Fibroblast of skin of right biceps (primary cell): ENCODE data around the gene HAT1.
"Not testable (repeated sequence)": the region's sequence is repeated elsewhere in the genome, so short reads cannot be mapped to it uniquely, and the experiment has no call there.

Experiments used
- DNase-seq: peaks from one replicate; pipeline ENCODE4 v3.0.0-alpha.2; 2013

HAT1 gene

DNA sequence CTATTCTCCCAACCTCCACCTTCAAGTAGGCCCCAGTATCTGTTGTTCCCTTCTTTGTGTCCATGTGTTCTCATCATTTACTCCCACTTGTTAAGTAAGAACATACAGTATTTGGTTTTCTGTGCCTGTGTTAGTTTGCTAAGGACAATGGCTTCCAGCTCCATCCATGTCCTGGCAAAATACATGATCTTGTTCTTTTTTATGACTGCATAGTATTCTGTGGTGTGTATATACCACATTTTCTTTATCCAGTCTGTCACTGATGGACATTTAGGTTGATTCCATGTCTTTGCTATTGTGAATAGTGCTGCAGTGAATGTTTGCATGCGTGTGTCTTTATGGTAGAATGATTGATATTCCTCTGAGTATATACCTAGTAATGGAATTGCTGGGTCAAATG, 61.7 kb downstream of the HAT1 start:
- DNase-seq = not testable (repeated sequence)

- DNase-seq = no peak
These were observed 62.8 kb downstream of the HAT1 start for GRCh38 chr2:171985076-171985475.

- no peak for DNase-seq
These were observed 64.5 kb downstream of the HAT1 start for GRCh38 chr2:171986778-171987177.

- no peak for DNase-seq
These were observed 68.8 kb downstream of the HAT1 start for GRCh38 chr2:171991027-171991426.

DNA sequence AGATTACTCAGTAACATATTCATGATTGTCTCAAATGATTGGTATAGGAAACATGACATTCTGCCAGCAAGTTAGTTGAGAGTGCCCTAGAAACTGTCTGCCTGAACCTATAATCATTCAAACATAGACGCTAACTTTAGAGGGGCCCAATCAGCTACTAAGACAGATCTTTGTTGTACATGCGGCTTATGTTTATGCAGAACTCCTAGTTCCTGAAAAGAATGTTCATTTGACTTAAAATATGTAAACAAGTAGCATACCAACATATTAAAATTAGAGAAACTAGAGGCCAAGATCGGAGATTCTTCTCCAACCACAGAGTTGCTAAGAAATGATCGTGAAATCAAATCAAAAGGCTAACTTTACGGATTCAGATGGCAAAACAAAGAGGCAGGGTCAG, 73.3 kb downstream of the HAT1 start:
- no peak for DNase-seq

DNA sequence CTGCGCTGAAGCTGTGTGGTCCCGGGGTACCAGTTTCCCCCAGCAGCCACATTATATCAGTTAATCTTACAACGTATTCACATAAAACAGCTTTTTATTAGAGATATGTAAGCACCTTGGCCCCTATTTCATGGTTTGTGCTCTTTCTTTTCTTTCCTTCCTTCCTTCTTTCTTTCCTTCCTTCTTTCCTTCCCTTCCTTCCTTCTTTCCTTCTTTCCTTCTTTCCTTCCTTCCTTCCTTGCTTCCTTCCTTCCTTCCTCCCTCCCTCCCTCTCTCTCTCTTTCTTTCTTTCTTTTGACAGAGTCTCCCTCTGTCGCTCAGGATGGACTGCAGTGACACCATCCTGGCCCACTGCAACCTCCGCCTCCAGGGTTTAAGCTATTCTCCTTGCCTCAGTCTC, 73.8 kb downstream of the HAT1 start:
- no peak for DNase-seq

DNA sequence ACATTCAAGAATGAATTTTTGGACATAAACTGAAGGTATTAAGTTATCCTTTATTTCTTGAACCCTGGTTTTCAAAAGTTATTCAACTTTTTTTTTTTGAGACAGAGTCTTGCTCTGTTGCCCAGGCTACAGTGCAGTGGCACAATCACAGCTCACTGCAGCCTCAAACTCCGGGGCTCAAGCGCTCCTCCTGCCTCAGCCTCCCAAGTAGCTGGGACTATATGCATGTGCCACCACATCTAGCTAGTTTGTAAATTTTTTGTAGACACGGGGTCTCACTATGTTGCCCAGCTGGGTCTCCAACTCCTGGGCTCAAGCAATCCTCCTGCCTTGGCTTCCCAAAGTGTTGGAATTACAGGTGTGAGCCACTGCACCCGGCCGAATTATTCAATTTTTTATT, 74.8 kb downstream of the HAT1 start:
- not testable (repeated sequence) for DNase-seq

DNA sequence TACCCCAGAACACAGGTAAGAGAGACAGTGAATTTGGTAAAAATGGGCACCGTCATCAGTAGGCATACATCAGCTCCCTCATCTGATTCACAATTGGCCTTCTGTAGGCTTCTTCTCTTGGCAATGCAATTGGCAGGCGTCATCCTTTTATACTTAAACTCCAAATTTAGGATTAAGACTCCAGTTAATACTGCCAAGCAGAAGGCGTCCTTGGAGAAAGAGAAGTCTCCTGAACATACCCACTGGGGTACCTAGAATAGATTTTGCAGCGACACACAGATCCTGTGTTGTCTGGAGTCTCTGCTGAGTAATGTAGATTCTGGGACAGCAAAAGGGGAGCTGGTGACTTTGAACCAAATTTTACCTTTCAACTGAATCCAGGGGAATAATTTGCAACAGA, 76.9 kb downstream of the HAT1 start:
- DNase-seq = no peak

- peak; percentile 90 for DNase-seq
These were observed 77.6 kb downstream of the HAT1 start, which contains the start of gene METAP1D for GRCh38 chr2:171999604-172000469. Gene METAP1D (plus strand): TSS chr2:171999953. CDS start chr2:171999970, 17 bp downstream.

DNA sequence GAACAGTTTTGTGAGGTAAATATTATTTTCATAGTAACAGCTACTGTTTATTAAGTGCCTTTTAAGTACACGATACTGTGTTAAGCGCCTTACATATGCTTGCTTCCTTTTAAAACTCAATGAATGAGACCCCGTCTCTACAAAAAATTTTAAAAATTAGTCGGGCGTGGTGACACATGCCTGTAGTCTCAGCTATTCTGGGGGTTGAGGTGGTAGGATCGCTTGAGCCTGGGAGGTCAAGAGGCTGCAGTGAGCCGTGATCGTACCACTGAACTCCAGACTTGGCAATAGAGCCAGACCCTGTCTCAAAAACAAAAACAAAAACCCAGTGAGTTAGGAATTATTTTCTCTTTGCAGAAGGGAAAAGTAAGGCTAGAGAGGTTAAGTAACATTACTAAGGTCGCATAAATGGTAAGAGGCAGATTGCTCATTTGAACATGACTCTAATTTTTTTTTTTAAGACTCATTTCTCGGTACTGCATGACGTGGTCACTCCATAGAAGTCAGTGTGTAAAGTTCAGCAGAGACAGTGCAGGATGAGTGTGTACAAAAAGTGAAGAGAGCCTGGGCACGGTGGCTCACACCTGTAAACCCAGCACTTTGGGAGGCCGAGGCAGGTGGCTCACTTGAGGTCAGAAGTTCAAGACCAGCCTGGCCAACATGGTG, 78.6 kb downstream of the HAT1 start:
- DNase-seq = no peak

DNA sequence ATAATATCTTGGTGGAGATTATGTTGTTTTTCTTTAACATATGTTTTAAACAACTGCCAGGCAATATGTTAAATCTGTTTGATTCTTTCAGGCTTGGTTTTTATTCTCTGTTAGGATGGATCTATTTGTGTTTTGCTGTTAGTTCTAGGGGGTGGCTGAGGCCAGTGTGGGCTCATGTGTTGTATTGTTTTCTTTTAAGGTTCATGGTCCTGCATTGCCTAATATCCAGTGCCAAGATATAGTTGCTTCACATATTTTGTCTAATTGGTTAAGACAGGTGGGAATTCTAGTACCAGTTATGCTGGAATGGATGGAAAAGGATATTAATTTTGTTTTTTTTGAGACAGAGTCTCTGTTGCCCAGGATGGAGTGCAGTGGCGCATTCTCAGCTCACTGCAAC, 85.1 kb downstream of the HAT1 start:
- DNase-seq = no peak

- DNase-seq = no peak
These were observed 87.6 kb downstream of the HAT1 start for GRCh38 chr2:172009823-172010222.

- no peak for DNase-seq
These were observed 89.7 kb downstream of the HAT1 start for GRCh38 chr2:172011812-172012575.

- no peak for DNase-seq
These were observed 90.6 kb downstream of the HAT1 start for GRCh38 chr2:172012677-172013391.

DNA sequence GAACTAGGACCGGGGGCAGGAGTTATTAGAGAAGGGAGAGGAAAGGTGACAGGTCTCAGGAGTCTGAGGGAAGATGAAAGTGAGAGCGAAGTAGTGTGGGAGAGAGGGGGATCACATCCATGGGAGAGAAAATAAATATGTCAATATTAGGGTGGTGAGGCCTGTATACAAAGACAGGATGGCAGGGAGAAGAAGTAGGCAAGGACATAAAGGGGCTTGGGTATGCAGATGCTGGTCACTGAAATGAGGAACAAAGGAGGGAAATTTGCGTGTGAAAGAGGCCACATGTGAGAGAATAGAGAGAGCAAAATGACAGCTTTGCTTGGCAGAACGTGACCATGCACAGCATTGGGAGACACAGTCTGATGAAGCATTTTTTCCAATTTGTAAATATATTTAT, 91.1 kb downstream of the HAT1 start:
- DNase-seq = no peak

DNA sequence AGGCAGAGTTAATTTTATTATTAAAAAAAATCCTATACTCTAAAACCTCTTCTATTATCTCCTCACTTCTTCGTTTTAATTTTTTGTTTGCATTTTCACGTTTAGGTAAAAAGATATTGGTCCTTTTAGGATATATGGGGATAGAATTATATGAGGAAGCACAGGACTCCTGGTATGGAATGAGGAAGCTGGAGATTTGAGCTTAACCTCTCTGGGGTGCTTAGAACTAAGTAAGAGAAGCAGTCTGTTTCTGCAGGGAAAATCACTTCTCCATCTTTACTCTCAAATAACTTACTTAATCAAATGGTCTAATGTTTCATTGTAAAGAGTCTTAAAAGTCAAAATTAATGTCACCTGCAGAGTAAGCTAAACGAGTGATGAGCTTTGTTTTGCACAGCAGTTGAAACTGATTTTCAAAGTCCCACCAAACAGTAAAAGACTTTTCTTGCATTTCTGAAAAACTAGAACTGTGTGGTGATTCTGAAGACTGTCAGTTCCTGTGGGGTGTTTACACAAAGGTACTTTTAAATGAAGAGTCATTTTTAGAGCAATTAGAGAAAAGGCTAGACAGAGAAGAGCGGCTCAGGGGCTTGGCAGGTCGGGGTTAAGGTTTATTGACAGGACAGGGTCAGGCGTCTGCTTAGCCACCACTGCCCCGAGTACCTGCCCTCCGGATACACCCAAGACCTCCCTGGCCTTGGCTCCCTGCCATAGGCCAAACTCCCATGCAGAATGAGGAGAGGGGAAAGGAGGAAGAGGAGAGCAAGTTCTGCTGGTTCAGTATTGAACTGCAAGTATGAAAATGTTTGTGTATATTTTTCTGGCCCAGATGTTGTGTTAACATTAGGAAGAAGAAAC, 99.0 kb downstream of the HAT1 start:
- no peak for DNase-seq

- peak; percentile 91 for DNase-seq
These were observed 99.7 kb downstream of the HAT1 start for GRCh38 chr2:172021955-172022354.

- DNase-seq = no peak
These were observed 109.3 kb downstream of the HAT1 start for GRCh38 chr2:172031536-172031935.
